KOPT-K1 (cell line): Measurements from ENCODE around the gene LYPD3.
"Not testable (repeated sequence)": the region's sequence is repeated elsewhere in the genome, so short reads cannot be mapped to it uniquely, and the experiment has no call there.

Experiments
- H3K27ac ChIP-seq: fragments of 200-600 bp; sonication (generic); 2 replicates; pipeline ENCODE4 v1.5.1; 2016; ENCODE audit warnings: antibody characterized with exemption, mild to moderate bottlenecking, low read depth, low read length; ENCODE audit not compliant: poor library complexity, severe bottlenecking
- H3K36me3 ChIP-seq: fragments of 200-600 bp; sonication (generic); 2 replicates; pipeline ENCODE4 v1.5.1; 2017; ENCODE audit warnings: antibody characterized with exemption, mild to moderate bottlenecking, low read length, moderate library complexity; ENCODE audit not compliant: insufficient read depth
- H3K9me3 ChIP-seq: fragments of 200-600 bp; sonication (generic); 2 replicates; pipeline ENCODE4 v1.5.1; 2017; ENCODE audit warnings: antibody characterized with exemption, low read length, mild to moderate bottlenecking; ENCODE audit not compliant: insufficient read depth, poor library complexity, severe bottlenecking

LYPD3 gene

DNA sequence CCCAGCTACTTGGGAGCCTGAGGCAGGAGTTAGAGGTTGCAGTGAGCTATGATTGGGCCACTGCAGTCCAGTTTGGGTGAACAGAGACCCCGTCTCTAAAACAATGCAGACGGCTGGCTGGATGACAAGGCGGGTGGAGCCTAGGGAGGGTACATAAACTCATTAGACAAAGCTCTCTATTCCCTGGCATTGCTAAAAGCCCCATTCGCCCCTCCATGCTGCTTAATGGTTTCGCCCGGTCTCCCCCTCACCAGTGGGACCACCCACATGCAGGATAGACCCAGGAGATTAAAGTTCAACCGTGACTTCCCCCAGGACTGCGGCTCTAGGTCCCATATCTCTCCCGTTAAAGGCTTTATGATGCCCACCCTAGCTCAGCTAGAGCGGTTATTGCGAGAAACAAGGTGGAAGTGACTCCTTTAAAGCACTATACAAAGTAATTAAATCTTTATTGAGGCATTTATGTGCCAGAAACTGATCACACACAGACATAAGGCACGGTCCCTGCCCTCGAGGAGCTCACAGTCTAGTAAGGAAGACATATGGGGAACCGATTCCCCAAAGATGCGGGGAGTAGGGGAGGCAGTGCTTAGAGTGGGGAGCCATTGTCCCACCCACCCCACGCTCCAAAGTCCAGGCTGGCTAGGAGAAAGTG, 4.9 kb downstream of the LYPD3 start:
- Histone ChIP-seq H3K27ac (no peak overlapping the region), H3K36me3 (no peaks in the 10 kb centered on the region), H3K9me3 (no peaks in the 10 kb centered on the region)

DNA sequence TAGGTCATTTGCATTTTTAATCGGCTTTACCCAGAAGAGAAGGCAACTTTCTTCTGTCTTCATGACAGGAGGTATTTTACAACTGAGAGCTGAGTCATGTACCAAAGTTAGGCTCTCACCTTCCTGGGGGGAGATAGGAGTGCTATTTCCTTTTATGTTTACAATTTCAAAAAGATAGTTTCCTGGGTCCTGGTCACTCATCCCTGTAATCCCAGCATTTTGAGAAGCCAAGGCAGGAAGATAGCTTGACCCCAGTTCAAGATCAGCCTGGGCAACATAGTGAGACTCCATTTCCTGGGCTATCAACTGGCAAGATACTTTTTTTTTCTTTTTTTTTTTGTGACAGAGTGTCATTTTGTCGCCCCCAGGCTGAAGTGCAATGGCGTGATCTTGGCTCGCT, 7.6 kb downstream of the LYPD3 start:
- no peaks in the 10 kb centered on the region for H3K36me3 ChIP-seq
- no peaks in the 10 kb centered on the region for H3K9me3 ChIP-seq
- H3K27ac ChIP-seq = no peak overlapping the region

DNA sequence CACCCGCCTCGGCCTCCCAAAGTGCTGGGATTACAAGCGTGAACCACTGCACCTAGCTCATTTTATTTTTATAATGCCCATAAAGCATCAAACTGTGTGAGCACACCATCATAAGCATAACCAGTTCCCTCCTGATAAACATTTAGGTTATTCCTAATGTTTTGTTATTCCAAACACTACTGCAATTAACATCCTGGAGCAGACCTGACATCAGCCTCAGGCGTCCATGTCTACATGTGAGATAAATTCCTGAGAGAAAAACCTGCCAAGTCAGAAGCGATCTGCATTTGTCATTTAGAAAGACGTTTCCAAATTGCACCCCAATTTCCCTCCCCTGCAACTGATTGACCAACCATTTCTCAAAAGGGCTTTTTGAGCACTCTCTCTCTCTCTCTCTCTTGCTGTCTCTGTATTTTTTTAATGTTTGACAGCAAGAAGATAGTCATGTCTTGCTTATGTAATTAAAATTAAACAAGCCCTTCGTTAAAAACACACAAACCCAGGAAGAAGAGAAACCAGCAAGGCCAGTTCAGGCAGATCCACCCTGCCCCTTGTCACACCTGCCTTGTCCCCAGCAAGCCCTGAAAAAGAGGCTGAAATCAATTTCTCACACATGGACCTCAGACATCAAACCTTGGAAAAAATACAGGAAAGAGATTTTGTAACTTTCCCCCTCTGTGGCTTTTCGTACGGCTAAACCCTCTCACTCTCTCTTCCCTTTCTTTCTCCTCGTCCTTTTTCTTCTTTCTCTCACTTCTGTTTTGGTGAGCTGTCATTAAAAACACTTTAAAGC, 9.9 kb downstream of the LYPD3 start:
- Histone ChIP-seq H3K27ac (no peak overlapping the region), H3K36me3 (no peaks in the 10 kb centered on the region)

GRCh38 chr19:43454031-43454430, 11.4 kb downstream of the LYPD3 start:
- no peak overlapping the region for H3K27ac ChIP-seq
- no peaks in the 10 kb centered on the region for H3K9me3 ChIP-seq
- H3K36me3 ChIP-seq = no peaks in the 10 kb centered on the region

More for the DNA sequence above, 9.9 kb downstream of the LYPD3 start:
- no peaks in the 10 kb centered on the region for H3K9me3 ChIP-seq

- Histone ChIP-seq H3K36me3 (no peaks in the 10 kb centered on the region), H3K27ac (no peak overlapping the region), H3K9me3 (no peaks in the 10 kb centered on the region)
These were observed 12.8 kb downstream of the LYPD3 start for GRCh38 chr19:43452582-43452981.

GRCh38 chr19:43450545-43450997, 14.8 kb downstream of the LYPD3 start:
- H3K27ac ChIP-seq = no peak overlapping the region
- no peaks in the 10 kb centered on the region for H3K9me3 ChIP-seq
- no peaks in the 10 kb centered on the region for H3K36me3 ChIP-seq

DNA sequence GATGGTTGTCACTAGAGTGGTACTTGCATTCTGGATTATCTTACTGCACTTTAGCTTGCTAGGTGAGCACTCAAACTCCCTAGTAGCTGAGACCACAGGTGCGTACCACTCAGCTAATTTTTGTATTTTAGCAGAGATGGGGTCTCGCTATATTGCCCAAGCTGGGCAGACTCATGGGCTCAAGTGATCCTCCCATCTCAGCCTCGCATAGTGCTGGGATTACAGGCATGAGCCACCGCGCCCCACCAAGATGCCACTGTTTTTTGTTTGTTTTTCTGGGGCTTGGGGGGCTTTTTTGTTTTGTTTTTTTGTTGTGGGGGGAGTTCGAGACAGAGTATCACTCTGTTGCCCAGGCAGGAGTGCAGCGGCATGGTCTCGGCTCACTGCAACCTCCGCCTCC, 17.8 kb downstream of the LYPD3 start:
- Histone ChIP-seq H3K36me3 (no peaks in the 10 kb centered on the region), H3K9me3 (no peaks in the 10 kb centered on the region), H3K27ac (no peak overlapping the region)

GRCh38 chr19:43446746-43447489, 18.5 kb downstream of the LYPD3 start:
- Histone ChIP-seq H3K27ac (no peak overlapping the region), H3K9me3 (no peaks in the 10 kb centered on the region), H3K36me3 (no peaks in the 10 kb centered on the region)

- Histone ChIP-seq H3K27ac (no peak overlapping the region), H3K36me3 (no peaks in the 10 kb centered on the region), H3K9me3 (no peaks in the 10 kb centered on the region)
These were observed 20.0 kb downstream of the LYPD3 start for GRCh38 chr19:43445426-43445825.

DNA sequence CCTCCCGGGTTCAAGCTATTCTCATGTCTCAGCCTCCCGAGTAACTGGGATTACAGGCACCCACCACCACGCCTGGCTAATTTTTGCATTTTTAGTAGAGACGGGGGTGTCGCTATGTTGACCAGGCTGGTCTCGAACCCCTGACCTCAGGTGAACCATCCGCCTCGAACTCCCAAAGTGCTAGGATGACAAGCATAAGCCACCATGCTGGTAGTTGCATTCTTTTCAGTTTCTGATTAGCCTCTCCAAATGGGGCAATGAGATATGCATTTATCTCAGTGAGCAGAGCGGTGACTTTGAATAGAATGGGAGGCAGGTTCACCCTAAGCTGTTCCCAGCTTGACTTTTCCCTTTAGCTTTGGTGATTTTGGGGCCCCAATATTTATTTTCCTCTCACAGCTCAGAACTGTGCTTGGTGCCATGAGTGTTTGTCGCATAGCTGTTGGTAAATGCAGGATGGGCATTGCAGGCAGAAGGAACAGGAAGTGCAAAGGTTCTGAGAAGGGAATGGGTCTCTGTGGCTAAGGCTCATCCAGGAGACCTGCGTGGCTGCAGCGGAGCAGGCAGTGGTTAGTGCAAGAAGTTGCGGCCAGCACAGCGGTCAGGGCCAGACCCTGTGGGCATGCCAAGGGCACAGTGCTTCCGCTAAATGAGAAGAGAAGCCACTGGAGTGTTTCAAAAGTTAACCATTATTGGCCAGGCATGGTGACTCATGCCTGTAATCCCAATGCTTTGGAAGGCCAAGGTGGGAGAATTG, 20.7 kb downstream of the LYPD3 start:
- Histone ChIP-seq H3K27ac (no peak overlapping the region), H3K36me3 (no peaks in the 10 kb centered on the region), H3K9me3 (no peaks in the 10 kb centered on the region)

GRCh38 chr19:43444091-43444490, 21.3 kb downstream of the LYPD3 start:
- H3K36me3 ChIP-seq, H3K27ac ChIP-seq, H3K9me3 ChIP-seq: not testable (repeated sequence)

DNA sequence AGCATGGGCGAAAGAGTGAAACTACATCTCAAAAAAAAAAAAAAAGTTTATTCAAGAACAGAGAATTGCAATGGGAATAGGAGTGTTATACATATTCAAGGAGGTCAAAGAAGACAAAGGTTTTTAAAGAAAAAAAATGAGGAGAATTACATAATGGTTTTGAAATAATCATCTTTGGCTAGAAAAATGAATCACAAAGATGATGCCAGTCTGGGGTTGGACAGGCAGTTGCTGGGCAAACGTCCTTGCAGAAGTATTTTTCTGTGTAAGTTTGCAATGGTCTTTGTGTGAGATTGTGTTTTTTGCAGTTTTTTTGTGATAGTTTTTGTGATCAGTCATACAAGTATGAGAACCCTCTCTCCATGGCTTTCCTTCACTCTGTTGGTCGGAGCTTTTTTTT, 23.7 kb downstream of the LYPD3 start:
- no peaks in the 10 kb centered on the region for H3K9me3 ChIP-seq
- H3K36me3 ChIP-seq = no peaks in the 10 kb centered on the region
- H3K27ac ChIP-seq = no peak overlapping the region

DNA sequence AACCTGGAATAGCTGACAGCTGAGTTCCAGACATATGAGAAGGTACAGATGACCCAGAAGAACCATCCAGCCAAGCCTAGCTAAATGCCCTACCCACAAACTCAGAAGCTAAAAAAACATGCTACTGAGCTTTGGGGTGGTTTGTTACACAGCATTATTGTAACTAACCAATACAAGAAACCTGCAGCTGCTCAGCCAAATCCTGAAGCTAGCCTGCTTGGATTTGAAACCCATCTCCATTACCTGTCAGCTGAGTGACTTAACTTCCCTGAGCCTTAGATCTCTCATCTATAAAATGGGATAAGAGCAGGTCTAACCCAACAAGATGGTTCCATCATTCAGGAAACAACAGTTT, 25.7 kb downstream of the LYPD3 start:
- peak overlapping the region; percentile 42 for H3K27ac ChIP-seq
- H3K9me3 ChIP-seq = no peaks in the 10 kb centered on the region
- H3K36me3 ChIP-seq = no peaks in the 10 kb centered on the region

DNA sequence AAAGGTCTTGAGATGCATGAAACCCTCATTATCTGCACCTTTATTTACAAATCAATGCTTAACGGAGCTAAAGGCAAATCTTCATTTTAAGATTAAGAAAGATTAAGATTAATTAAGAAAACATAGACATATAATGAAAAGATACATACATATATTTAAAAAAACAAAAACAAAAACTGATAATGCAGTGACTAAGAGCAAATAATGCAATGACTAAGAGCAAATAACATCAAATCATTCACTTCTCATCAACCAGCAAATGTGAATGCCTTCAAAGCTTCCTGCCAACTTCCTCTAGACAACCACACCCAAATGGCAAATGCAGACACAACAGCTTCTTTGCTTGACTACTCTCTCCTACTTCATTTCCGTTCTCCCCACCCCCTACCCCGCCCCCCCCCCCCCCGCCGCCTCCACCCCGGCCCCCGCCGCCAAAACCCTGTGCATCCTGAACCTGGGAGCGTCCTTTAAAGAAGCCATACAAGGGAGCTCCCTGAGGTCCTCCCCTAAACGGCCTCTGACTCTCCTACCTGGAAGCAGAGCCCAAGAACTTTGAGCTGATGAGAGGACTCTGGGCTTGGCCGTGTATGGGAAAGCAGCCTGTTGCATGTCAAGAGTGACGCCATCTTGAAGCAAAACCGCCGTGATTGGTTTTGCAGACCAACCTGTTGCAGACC, 26.2 kb downstream of the LYPD3 start:
- no peaks in the 10 kb centered on the region for H3K9me3 ChIP-seq
- peak overlapping the region; percentile 47 for H3K27ac ChIP-seq
- no peaks in the 10 kb centered on the region for H3K36me3 ChIP-seq
